ENCODE measurements around the gene PTK7. TPM values are rescaled to one million over a fixed set of nuclear protein-coding genes. Genes with fewer than 3 reads are reported as not detected.
"Not testable (repeated sequence)": the region's sequence is repeated elsewhere in the genome, so short reads cannot be mapped to it uniquely, and the experiment has no call there.

Gene PTK7
- 237 and 257 TPM in 2 replicates for total RNA-seq (2014; rRNA removed; shearing (Covaris generic))

DNA sequence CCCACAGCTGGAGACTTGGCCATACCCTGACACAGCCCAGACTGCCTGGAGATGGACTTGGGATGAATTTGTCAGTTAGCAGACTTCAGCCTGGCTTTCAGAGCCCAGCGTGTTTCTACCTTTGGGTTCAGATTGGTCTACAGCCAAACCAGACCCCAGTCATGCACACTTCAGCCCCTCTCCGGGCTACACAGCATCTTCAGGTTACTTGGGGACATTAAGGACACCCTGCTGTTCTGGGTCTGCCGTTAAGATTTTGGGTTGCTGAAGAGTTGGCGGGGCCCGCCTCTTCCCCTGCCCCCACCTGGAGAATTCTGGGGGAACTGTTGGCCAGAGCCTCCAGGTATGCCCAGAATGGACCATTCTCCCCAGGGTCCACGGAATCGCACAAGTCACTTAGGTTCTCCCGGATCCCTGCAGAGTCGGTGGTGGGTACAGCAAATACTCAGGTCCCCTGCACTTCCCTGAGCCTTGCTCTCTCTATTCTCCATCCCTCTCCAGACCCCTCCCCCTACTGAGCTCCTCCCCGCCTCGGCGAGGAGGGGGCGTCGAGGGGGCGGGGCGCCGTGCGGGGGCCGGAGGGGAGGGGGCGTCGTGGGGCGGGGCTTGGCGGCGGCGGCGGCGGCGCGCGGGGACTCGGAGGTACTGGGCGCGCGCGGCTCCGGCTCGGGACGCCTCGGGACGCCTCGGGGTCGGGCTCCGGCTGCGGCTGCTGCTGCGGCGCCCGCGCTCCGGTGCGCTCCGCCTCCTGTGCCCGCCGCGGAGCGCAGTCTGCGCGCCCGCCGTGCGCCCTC is at the start of gene PTK7:
TSS of gene PTK7 (plus strand) at position 645 of the 794 bp plus-strand sequence. CDS start 175 bp downstream, outside the sequence.
- in situ Hi-C loops (cut with HindIII; ENCODE audit: low sequenced_read_pairs): no loop called here
- DNase-seq (ENCODE audit: low spot score): peak; percentile 55

DNA sequence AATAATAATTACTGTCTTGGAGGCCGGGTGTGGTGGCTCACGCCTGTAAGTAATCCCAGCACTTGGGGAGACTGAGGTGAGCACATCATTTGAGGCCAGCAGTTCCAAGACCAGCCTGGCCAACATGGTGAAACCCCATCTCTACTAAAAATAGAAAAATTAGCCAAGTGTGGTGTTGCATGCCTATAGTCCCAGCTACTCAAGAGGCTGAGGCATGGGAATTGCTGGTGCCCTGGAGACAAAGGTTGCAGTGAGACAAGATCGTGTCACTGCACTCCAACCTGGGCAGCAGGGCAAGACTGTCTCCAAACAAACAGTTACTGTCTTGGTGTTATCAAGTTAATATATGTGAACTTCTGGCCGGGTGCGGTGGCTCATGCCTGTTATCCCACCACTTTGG is 49.7 kb upstream of the PTK7 start:
- in situ Hi-C loops (cut with HindIII; ENCODE audit: low sequenced_read_pairs): no loop called here
- no peak for DNase-seq (ENCODE audit: low spot score)

DNA sequence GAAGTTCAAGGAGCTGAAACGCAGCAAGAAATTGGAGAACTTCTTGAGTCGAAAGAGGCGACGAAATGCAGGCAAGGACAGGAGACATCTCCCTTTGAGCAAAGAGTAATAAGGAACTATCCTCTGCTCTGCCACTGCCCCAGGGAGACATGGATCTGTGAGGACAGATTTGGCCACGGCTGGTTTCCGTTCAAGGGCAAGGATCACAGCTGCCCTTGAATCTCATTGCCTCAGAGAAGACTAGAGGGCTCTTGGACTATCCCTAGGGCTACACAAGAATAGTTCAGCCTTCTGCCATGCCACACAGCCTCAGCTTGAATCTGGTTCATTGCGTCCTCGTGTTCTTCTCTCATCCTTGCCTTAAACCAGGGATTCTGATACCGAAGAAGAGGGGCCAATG is 47.0 kb upstream of the PTK7 start:
- in situ Hi-C loops (cut with HindIII; ENCODE audit: low sequenced_read_pairs): no loop called here
- no peak for DNase-seq (ENCODE audit: low spot score)

DNA sequence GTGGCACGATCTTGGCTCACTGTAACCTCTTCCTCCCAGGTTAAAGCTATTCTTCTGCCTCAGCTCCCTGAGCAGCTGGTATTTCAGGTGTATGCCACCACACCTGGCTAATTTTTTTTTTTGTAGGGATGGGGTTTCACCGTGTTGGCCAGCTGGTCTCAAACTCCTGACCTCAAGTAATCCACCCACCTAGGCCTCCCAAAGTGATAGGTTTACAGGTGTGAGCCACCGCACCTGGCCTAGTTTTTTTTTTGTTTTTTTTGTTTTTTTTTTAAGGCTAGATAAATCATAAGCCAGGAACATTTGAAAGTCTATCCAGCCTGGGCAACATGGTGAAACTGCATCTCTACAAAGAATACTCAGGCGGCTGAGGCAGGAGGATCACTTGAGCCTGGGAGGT is 43.8 kb upstream of the PTK7 start:
- DNase-seq (ENCODE audit: low spot score): no peak
- in situ Hi-C loops (cut with HindIII; ENCODE audit: low sequenced_read_pairs): no loop called here

DNA sequence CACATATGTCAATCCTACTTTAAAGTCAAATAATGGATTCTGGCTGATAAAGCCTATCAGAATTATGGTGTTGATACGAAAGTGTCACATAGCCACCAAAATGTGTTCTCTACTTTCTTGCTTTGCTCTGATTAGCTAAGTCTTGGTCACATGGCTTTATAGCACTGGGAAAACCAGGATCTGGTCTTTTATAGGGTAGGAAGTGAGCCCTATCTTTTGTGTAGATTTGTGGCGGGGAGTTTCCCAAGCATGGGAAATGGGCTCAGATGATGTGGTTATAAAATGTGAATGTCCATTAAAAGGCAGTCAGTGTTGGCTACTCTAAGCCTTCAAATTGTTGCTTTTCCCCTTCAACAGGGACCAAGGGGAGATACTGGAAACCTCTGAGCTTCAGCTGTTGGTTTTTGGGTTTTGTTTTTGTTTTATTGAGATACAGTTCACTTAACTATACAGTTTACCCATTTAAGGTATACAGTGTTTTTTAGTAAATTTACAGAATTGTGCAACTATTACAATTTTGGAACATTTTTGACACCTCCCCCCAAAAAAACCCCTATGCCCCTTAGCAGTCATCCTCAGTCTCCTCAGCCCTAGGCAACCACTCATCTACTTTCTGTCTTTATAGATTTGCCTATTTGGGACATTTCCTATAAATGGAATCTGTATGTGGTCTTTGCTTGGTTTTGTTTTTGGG is 42.5 kb upstream of the PTK7 start:
- no peak for DNase-seq (ENCODE audit: low spot score)
- in situ Hi-C loops (cut with HindIII; ENCODE audit: low sequenced_read_pairs): no loop called here

DNA sequence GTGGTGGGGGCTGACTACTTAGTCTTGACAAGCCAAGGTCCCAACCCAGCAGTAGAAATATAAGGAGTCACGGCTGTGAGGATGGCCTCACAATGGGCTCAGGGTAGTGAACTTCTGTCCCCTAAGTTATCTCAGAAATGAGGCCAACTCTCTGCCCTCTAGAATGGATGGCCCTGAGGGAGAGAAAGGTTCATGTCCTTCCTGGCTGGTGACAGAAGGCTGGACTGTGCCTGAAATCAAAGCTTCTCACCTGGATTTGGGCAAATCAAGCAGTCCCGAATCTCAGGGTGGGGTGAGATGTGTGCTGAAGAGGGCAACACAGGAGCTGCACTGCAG is 42.0 kb upstream of the PTK7 start:
- in situ Hi-C loops (cut with HindIII; ENCODE audit: low sequenced_read_pairs): no loop called here

DNA sequence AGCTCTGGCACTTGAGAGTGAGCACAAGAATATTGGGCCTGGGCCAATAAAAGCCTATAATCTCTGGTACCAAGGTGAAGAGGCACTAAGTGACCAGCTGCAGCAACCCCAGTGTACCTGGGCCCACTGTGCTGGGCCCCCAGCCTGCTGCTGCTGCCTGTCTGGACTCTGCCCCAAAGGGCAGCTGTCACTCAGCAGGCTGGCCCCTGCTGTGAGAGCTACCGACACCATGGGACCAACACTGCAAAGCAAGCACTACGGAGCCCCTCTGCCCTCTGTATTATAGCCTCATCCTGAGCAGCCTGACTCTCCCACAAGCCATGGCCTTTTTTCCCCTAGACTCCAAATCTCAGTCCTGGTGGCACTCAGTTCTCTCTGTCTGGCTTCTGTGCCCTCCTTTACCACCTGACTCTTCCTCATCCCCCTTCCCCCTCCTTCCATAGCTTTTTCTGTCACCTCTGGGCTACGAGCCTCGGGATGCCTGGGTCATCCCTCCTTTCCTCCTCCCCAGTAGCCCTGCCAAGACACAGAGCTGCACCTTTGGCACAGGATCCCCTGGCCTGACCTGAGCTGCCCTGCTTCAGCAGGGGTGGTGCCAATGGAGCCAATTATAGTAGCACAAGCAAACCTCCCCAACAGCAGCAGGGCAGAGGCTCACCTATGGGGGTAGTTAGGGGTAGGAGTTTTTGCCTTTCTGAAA is 40.5 kb upstream of the PTK7 start:
- in situ Hi-C loops (cut with HindIII; ENCODE audit: low sequenced_read_pairs): no loop called here
- DNase-seq (ENCODE audit: low spot score): no peak

More for the DNA sequence above, 42.0 kb upstream of the PTK7 start:
- no peak for DNase-seq (ENCODE audit: low spot score)

DNA sequence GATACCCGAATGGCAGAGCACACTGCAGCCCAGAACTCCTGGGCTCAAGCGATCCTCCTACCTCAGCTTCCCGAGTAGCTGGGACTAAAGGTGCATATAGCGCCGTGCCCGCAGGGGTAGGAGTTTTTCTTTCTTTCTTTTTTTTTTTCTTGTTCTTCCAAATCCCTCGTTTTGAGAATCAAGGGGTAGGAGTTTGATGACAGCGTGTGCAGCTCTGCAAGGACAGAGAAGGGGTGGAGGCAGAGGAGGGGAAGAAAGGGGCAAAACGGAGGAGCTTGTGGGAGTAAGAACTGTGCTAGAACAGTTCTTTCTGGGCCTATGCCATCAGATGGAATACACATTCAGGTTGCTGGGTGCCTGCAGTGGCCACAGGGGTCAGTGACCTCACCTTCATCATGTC is 39.4 kb upstream of the PTK7 start:
- no peak for DNase-seq (ENCODE audit: low spot score)
- in situ Hi-C loops (cut with HindIII; ENCODE audit: low sequenced_read_pairs): no loop called here

DNA sequence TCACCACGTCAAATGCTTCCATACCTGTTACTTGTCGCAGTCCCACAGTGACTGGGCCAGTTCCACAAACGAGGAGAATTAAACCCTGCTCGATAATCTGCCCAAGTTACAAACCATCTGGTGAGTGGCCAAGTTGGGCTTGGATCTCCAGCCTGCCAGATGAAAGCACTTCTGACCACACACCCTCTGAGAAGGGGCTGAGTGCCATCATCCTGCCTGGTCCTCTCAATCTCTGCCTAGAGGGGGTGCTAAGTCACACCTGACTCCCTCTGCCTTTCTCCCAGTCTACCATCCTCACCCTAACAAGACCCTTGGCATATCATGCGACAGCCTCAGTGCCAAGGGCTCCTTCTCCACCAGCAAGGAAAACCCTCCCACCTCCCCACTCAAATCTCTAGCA is 38.9 kb upstream of the PTK7 start:
- in situ Hi-C loops (cut with HindIII; ENCODE audit: low sequenced_read_pairs): no loop called here
- no peak for DNase-seq (ENCODE audit: low spot score)

DNA sequence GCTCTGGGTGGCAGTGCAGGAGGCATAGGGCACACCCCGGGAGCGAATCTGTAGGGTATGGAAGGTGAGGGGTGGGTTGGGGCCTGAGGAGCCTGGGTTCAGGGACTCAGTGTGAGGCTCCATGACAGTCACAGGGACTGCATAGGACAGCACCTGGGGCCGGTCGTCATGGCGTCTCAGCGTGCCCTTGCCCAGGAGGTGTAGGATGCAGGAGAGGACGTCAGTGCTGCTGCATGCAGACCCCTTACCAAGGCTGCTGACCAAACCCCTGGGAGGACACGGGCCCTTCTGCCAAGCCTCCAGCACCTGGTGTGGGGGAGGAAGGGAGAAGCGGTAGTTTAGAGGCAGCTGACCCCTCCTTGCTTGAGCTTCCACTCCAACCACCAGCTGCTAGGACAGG is 38.4 kb upstream of the PTK7 start:
- DNase-seq (ENCODE audit: low spot score): no peak
- in situ Hi-C loops (cut with HindIII; ENCODE audit: low sequenced_read_pairs): no loop called here

DNA sequence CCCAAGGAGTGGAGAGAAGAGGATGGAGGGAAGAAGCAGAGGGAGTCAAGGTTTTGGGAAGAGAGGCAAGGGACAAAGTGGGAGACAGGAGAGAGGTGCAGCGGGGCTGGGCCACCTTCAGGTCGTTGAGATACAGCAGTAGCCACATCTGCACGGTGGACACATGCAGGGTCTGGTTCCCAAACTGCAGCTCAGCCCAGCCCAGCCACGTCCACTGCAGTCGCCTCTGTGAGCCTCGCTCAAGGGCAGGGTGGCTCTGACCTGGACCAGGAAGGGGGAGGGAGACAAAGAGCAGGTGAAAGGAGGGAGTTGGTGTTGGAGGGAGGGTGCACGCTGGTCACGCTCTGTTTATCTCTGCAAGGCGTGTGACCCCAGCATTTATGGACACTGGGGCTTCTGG is 37.4 kb upstream of the PTK7 start:
- in situ Hi-C loops (cut with HindIII; ENCODE audit: low sequenced_read_pairs): no loop called here
- DNase-seq (ENCODE audit: low spot score): no peak

DNA sequence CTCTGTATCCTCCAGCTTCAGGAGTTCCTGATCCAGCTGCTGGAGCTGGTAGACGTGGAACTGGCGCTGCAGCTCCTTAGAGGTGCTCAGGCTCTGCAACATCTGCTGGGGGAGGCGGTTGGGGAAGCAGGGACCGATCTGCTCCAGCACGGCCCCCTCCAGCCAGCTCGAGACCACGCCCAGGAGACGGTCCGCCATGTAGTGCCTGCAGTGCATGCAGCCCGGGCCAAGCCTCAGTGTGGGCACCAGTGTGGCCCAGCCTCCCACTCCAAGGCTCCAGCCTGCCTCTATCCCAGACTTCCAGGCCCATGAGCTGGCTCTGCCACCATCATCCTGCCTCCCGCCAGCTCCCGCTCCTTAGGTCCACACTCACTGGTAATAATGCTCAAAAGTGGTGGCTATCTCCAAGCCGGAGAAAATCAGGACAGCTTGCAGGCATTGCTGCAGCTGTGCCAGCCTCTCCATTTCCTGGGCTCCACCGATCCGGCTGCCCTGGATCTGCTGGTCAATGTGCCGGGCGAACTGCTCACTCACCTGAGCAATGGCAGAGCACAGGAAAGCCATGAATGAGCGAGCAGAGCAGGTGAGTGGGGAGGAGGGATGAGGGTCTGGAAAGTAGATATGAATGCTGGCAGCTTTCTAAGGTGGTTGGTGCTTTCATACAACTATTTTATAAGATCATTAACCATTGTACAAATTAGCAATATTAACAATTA is 35.4 kb upstream of the PTK7 start:
- peak; percentile 68 for DNase-seq (ENCODE audit: low spot score)
- in situ Hi-C loops (cut with HindIII; ENCODE audit: low sequenced_read_pairs): no loop called here

DNA sequence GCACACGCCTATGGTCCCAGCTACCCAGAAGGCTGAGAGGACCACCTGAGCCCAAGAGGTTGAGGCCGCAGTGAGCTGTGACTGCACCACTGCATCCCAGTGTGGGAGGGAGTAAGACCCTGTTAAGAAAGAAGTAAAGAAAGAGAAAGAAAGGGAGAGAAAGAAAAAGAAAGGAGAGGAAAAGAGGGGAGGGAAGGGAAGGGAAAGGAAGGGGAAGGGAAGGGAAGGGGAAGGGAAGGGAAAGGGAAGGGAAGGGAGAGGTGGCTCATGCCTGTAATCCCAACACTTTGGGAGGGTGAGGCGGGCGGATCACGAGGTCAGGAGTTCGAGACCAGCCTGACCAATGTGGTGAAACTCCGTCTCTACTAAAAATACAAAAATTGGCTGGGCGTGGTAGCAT is 34.6 kb upstream of the PTK7 start:
- DNase-seq (ENCODE audit: low spot score); in situ Hi-C loops (cut with HindIII; ENCODE audit: low sequenced_read_pairs): not testable (repeated sequence)

DNA sequence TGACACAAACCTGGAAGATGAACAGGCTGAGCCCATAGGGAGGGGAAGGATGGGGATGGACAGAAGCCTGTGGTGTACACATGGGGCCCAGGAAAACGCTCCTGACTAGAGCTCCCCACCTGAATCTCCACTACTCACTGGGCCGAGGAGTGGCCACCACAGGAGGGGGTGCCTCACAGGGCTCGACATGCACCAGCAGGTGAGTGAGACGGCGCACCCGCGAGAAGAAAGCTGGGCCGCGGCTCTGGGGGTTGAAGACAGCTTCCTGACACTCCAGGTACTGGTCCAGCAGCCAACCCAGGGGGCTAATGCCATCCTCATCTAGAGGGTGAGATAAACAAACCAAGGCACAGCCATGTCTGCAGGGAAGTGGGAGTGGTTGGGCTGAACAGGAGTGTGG is 32.8 kb upstream of the PTK7 start:
- in situ Hi-C loops (cut with HindIII; ENCODE audit: low sequenced_read_pairs): no loop called here
- no peak for DNase-seq (ENCODE audit: low spot score)

DNA sequence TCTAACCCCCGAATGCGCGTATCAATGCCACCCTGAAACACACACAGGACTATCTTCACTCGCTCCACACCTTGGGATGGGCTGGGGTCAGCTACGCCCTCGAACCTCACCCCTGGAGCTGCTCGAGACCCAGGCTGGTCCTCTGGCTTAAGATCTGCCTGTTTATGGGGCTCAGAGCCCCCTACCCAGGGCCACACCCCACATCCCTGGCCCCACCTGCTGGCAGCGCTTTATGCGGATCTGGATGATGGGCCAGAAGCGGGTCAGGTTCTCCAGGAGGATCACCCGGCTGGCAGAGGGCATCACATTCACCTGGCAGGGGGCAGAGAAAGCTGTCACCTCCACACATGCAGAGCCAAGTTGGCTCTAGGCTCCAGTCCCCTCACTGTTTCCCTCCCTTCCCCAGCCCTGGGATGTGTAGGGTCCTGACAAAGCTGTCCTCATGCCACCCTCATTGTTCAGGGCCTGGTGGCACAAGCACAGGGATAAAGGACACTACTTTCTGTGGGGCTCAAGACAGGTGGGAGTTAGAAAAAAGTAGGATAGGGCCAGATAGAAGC is 30.7 kb upstream of the PTK7 start:
- DNase-seq (ENCODE audit: low spot score): peak; percentile 66
- in situ Hi-C loops (cut with HindIII; ENCODE audit: low sequenced_read_pairs): no loop called here

DNA sequence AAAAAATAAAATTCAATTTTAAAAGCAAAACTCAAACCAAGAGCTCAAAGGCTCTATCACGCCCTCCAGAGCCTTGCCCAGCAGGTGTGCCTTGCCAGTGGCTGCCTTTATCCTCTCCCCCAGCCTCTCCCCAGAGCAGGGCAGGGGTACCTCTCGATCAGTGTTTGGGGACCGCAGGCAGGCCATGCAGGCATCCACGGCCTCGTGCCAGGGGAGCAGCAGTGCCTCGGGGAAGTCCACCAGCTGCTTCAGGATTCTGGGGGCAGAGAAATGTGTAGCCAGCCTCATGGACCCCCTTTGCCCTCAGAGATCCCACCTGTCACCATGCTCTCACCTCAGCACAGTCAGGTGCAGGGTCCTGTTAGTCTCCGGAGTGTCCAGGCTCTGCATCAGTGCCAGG is 28.1 kb upstream of the PTK7 start:
- DNase-seq (ENCODE audit: low spot score): no peak
- in situ Hi-C loops (cut with HindIII; ENCODE audit: low sequenced_read_pairs): no loop called here

DNA sequence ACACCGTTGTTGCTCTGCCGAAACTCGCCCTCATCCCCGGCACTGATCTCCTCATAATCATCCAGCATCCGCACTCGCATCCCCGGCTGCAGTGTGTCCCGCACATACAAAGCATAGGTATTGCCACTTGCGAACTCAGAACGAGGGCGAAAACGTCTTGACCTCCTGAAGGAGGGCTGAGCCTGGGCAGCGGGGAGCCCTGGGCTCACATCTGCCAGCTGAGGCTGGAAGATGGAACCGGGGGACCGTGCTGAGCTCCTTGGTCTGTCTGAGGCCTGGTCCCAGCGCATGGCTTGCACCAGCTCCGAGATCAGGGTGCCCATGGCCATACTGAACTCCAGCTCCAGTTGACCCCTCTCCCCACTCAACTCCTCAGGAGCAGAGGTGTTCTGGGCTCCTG is 25.1 kb upstream of the PTK7 start:
- DNase-seq (ENCODE audit: low spot score): no peak
- in situ Hi-C loops (cut with HindIII; ENCODE audit: low sequenced_read_pairs): no loop called here

DNA sequence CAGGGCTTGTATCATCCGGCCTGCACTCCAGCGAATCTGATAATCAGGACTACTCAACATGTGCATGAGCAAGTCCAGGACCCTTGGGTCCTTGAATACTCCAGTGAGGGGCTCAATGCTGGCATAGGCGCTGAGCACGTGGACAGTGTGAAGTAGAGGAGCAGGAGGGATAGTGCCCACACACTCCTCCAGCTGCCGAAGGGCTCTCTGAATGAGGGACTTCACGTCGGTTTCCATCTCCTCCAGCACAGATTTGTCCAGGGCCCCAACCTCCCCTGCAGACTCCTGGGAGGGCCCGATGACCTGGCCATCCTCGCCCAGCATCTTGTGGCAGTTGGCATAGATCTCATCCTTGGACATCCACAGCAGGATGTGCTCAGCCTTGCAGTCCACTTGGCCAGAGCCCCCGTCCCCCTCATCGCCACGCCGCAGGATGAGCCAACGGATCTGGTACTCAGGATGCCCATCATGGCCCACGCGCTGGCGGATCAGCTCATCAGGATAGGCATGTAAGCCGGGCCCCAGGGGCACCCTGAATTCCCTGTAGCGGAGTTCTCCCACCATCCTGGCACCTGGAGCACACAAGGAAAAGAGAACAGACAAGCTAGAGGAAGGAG is 23.8 kb upstream of the PTK7 start:
- DNase-seq (ENCODE audit: low spot score): no peak

More for the DNA sequence above, 23.8 kb upstream of the PTK7 start:
- in situ Hi-C loops (cut with HindIII; ENCODE audit: low sequenced_read_pairs): no loop called here
